Neural cell (in vitro differentiated cells): ENCODE measurements around the gene ARHGAP20.

Experiments
- CTCF ChIP-seq: fragments of 450-650 bp; IDR thresholded peaks from 2 replicates; pipeline ENCODE4 v1.5.1; 2014; ENCODE audit warnings: antibody characterized with exemption, mild to moderate bottlenecking, moderate library complexity; ENCODE audit not compliant: poor library complexity, severe bottlenecking
- EP300 ChIP-seq: fragments of 450-650 bp; conservative IDR thresholded peaks from 2 replicates; pipeline ENCODE4 v1.6.1; 2014; ENCODE audit warnings: antibody characterized with exemption, mild to moderate bottlenecking, moderate library complexity; ENCODE audit not compliant: poor library complexity, severe bottlenecking
- POLR2AphosphoS5 ChIP-seq: IDR thresholded peaks from 2 replicates; pipeline ENCODE4 v1.6.1; 2012
- REST ChIP-seq: IDR thresholded peaks from 2 replicates; pipeline ENCODE4 v1.6.1; 2012; ENCODE audit warnings: borderline replicate concordance
- TAF1 ChIP-seq: IDR thresholded peaks from 2 replicates; pipeline ENCODE4 v1.6.1; 2012; ENCODE audit warnings: low read depth

GRCh38 chr11:110724358-110724757, 12.1 kb upstream of the ARHGAP20 start:
- TF ChIP-seq REST = no peak
- no peak for TF ChIP-seq CTCF
- no peak for TF ChIP-seq POLR2AphosphoS5
- TF ChIP-seq EP300 = peak; percentile 71
- no peak for TF ChIP-seq TAF1
